BE2C (cell line): ENCODE data around the gene TRERF1.

Source experiments
- DNase-seq: peaks from one replicate; pipeline ENCODE4 v3.0.0-alpha.2; 2020
- H3K27me3 ChIP-seq: fragments of 250-450 bp; sonication (Bioruptor Pico); 2 replicates; pipeline ENCODE4 v1.5.1; 2020; ENCODE audit warnings: mild to moderate bottlenecking
- H3K36me3 ChIP-seq: fragments of 250-450 bp; sonication (Bioruptor Pico); 2 replicates; pipeline ENCODE4 v1.5.1; 2020; ENCODE audit warnings: mild to moderate bottlenecking
- H3K4me1 ChIP-seq: fragments of 250-450 bp; sonication (Bioruptor Pico); 2 replicates; pipeline ENCODE4 v1.5.1; 2020
- H3K4me3 ChIP-seq: 2 replicates; pipeline ENCODE4 v1.5.1; 2011; ENCODE audit warnings: low read depth, low read length
- H3K9me3 ChIP-seq: fragments of 250-450 bp; sonication (Bioruptor Pico); 2 replicates; pipeline ENCODE4 v1.5.1; 2020
- TF ChIP-seq, protein P1 (sequence below): IDR thresholded peaks from 2 replicates; pipeline ENCODE4 v1.5.1; 2012; ENCODE audit warnings: mild to moderate bottlenecking, low read depth, low read length

The TRERF1 gene

DNA sequence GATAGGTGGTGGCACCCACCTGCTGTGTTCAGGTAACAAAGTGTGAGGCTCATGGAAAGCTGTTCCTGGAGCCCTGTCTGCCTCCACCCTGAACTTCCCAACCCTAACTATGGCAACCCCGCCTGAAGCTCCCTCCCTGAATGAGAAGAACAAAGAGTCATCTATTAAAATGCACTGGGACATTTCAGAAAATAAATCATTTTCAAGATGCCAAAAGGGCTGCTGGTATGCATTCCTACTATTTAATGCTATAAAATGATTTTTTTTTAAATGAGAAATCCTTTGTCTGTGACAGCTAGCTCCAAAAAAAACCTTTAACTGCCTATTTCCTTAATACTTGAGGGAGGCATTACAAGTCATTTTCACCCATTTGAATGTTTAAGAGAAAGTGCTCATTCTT, 149.7 kb downstream of the TRERF1 start:
- Histone ChIP-seq H3K4me3 (no peak overlapping the region), H3K9me3 (0 out of 2 replicates have a peak, but pooled peaks cover 3% of the 10 kb centered on the region), H3K36me3 (no peaks in the 10 kb centered on the region; the same call in none of the 2 replicates), H3K27me3 (no peaks in the 10 kb centered on the region), H3K4me1 (no peaks in the 10 kb centered on the region)
- TF ChIP-seq, protein P1, sequence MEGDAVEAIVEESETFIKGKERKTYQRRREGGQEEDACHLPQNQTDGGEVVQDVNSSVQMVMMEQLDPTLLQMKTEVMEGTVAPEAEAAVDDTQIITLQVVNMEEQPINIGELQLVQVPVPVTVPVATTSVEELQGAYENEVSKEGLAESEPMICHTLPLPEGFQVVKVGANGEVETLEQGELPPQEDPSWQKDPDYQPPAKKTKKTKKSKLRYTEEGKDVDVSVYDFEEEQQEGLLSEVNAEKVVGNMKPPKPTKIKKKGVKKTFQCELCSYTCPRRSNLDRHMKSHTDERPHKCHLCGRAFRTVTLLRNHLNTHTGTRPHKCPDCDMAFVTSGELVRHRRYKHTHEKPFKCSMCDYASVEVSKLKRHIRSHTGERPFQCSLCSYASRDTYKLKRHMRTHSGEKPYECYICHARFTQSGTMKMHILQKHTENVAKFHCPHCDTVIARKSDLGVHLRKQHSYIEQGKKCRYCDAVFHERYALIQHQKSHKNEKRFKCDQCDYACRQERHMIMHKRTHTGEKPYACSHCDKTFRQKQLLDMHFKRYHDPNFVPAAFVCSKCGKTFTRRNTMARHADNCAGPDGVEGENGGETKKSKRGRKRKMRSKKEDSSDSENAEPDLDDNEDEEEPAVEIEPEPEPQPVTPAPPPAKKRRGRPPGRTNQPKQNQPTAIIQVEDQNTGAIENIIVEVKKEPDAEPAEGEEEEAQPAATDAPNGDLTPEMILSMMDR: no peak
- no peak for DNase-seq

- H3K27me3 ChIP-seq: no peaks in the 10 kb centered on the region
- no peaks in the 10 kb centered on the region; the same call in none of the 2 replicates for H3K36me3 ChIP-seq
- H3K9me3 ChIP-seq: no peaks in the 10 kb centered on the region
- TF ChIP-seq, protein P1: no peak
- no peak overlapping the region for H3K4me3 ChIP-seq
- DNase-seq: no peak
- H3K4me1 ChIP-seq: no peaks in the 10 kb centered on the region
These were observed 151.0 kb downstream of the TRERF1 start for GRCh38 chr6:42300701-42301100.

DNA sequence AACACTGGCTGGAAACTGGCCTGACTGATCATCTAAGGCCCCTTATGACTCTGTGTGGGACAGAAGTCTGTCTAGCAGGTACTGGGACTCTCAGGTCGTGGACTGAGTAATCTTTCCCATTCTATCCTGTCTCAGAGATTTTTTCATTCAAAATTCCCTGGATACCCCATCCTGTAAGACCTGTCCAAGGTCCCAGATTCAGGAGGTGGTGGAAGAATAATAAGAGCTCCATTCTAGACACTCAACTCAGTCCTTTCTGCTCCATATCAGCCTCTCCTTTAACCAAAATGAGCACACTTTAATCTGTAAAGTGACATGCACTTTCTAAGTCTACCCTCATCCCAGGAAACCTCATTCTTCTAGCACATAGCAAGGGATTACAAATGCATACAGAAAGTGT, 151.5 kb downstream of the TRERF1 start:
- no peak overlapping the region for H3K4me3 ChIP-seq
- H3K9me3 ChIP-seq: no peaks in the 10 kb centered on the region
- no peak for DNase-seq
- TF ChIP-seq, protein P1: no peak
- H3K36me3 ChIP-seq: no peaks in the 10 kb centered on the region; the same call in none of the 2 replicates
- H3K27me3 ChIP-seq: no peaks in the 10 kb centered on the region
- H3K4me1 ChIP-seq: no peaks in the 10 kb centered on the region

DNA sequence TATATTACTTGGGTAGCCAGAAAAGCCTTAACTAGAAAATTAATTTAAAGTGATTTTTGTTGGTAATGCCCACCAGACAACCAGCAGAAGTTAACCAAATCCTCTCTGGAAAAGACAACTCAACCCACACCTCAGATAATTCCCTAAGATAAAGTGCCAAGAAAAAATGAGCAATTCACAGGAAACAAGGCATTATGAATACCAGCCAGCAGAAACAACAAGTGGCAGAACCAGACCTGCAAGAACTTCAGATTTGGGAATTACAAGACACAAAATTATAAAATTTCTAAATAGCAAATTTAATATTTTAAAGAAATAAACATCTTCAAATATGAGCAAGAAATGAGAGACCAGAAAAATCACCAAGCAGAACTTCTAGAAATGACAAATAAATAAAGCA, 154.1 kb downstream of the TRERF1 start:
- H3K4me1 ChIP-seq: no peaks in the 10 kb centered on the region
- H3K27me3 ChIP-seq: no peaks in the 10 kb centered on the region
- no peaks in the 10 kb centered on the region; the same call in none of the 2 replicates for H3K36me3 ChIP-seq
- DNase-seq: no peak
- H3K4me3 ChIP-seq: no peak overlapping the region
- TF ChIP-seq, protein P1: no peak
- H3K9me3 ChIP-seq: no peaks in the 10 kb centered on the region

- Histone ChIP-seq H3K36me3 (no peaks in the 10 kb centered on the region; the same call in none of the 2 replicates), H3K4me1 (no peaks in the 10 kb centered on the region)
- TF ChIP-seq, protein P1: no peak
These were observed 155.1 kb downstream of the TRERF1 start for GRCh38 chr6:42296614-42297013.

DNA sequence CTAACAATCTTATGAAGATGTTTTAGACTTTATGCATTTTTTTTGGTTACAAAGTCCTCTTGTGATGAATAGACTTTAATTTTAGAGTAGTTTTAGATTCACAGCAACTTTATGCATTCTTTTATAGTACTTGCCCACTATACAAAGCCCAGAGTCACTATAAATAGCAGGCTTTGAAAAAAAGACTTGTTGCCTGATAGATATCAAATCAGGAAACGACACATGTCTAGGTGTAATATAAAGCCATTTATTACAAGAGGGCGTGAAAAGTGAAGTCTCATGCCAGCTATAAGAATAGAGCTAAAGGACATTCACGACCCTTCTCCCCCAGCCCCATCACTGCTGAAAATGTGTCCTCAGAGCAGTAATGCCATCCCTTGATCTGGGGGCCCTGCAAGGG, 156.0 kb downstream of the TRERF1 start:
- TF ChIP-seq, protein P1: no peak
- H3K4me3 ChIP-seq: no peak overlapping the region
- H3K4me1 ChIP-seq: no peaks in the 10 kb centered on the region
- H3K27me3 ChIP-seq: no peaks in the 10 kb centered on the region
- H3K36me3 ChIP-seq: no peaks in the 10 kb centered on the region; the same call in none of the 2 replicates
- no peaks in the 10 kb centered on the region for H3K9me3 ChIP-seq
- DNase-seq: no peak

More at GRCh38 chr6:42296614-42297013, 155.1 kb downstream of the TRERF1 start:
- DNase-seq: no peak
- Histone ChIP-seq H3K9me3 (no peaks in the 10 kb centered on the region), H3K4me3 (no peak overlapping the region), H3K27me3 (no peaks in the 10 kb centered on the region)
